PC-9 (cell line): ENCODE results near the gene KRTAP4-11. TPM values are rescaled to one million over a fixed set of nuclear protein-coding genes. Genes with fewer than 3 reads are reported as not detected.
A peak's percentile ranks its signal among the peaks of the same experiment; 100 is the strongest.
"Not testable (repeated sequence)": the region's sequence is repeated elsewhere in the genome, so short reads cannot be mapped to it uniquely, and the experiment has no call there.

Experiments
- BruUV-seq: library from RNA; stranded (reverse); fragments of 400-500 nt; replicated peaks from 2 replicates; lab custom pipeline; 2021; lab: Mats Ljungman, UMichigan
- CTCF ChIA-PET: fragments of 300-600 bp; sonication (Branson Sonifier 250); formaldehyde crosslinking; loops from one replicate; lab custom pipeline; 2022; ENCODE audit warnings: antibody characterized with exemption; lab: Charles Lee
- POLR2A ChIA-PET: fragments of 300-600 bp; sonication (Branson Sonifier 250); formaldehyde crosslinking; loops from one replicate; lab custom pipeline; 2022; ENCODE audit warnings: antibody characterized with exemption; ENCODE audit not compliant: unreplicated experiment; lab: Charles Lee
- DNase-seq, 2 experiments: peaks; one replicate each; pipeline versions ENCODE4 v3.0.0 to v3.0.0-alpha.2; 2015 to 2022; ENCODE audit warnings: mixed read lengths in 1 of 2
- H2AFZ ChIP-seq: fragments of 200-600 bp; sonication (generic); 2 replicates; pipeline ENCODE4 v1.8.1; 2017; ENCODE audit warnings: antibody characterized with exemption
- H3F3A ChIP-seq: fragments of 200-600 bp; sonication (generic); 2 replicates; pipeline ENCODE4 v1.8.1; 2017; ENCODE audit warnings: antibody characterized with exemption, mild to moderate bottlenecking, low read depth; ENCODE audit not compliant: insufficient read depth
- H3K27ac ChIP-seq: fragments of 200-600 bp; sonication (generic); 2 replicates; pipeline ENCODE4 v1.6.1; 2016; ENCODE audit warnings: mixed run types
- H3K27me3 ChIP-seq: fragments of 200-600 bp; sonication (generic); 2 replicates; pipeline ENCODE4 v1.6.1; 2016; ENCODE audit warnings: low read depth, mixed run types; ENCODE audit not compliant: insufficient read depth
- H3K36me3 ChIP-seq: fragments of 200-600 bp; sonication (generic); 2 replicates; pipeline ENCODE4 v1.6.1; 2016; ENCODE audit warnings: low read depth, mixed run types
- H3K4me1 ChIP-seq: fragments of 200-600 bp; sonication (generic); replicated peaks from 2 replicates; pipeline ENCODE4 v1.6.1; 2016; ENCODE audit warnings: mixed run types; ENCODE audit not compliant: insufficient read depth
- H3K4me2 ChIP-seq: fragments of 200-600 bp; sonication (generic); 2 replicates; pipeline ENCODE4 v1.6.1; 2017; ENCODE audit warnings: mixed run types
- H3K4me3 ChIP-seq: fragments of 200-600 bp; sonication (generic); 2 replicates; pipeline ENCODE4 v1.6.1; 2016; ENCODE audit warnings: mixed run types
- H3K79me2 ChIP-seq: fragments of 200-600 bp; sonication (generic); 2 replicates; pipeline ENCODE4 v1.6.1; 2017; ENCODE audit warnings: low read depth, mixed run types
- H3K9me2 ChIP-seq: fragments of 200-600 bp; sonication (generic); 2 replicates; pipeline ENCODE4 v1.8.1; 2017; ENCODE audit warnings: mild to moderate bottlenecking; ENCODE audit not compliant: insufficient read depth
- H3K9me3 ChIP-seq: fragments of 200-600 bp; sonication (generic); 2 replicates; pipeline ENCODE4 v1.8.1; 2016; ENCODE audit warnings: low read depth; ENCODE audit not compliant: insufficient read depth
- H4K20me1 ChIP-seq: fragments of 200-600 bp; sonication (generic); 2 replicates; pipeline ENCODE4 v1.8.1; 2017; ENCODE audit not compliant: insufficient read depth
- EZH2 ChIP-seq: fragments of 200-600 bp; sonication (generic); IDR thresholded peaks from 2 replicates; pipeline ENCODE4 v1.8.0; 2017; ENCODE audit warnings: antibody characterized with exemption, low read depth
- intact Hi-C: fragments of 100-400 bp; cut with micrococcal nuclease; formaldehyde crosslinking; loops from one replicate; pipeline ENCODE4 v1.10.0; 2022; ENCODE audit not compliant: unreplicated experiment
- total RNA-seq: library from RNA; stranded (reverse); gene quantifications from 2 replicates; pipeline ENCODE4 v1.2.3, GENCODE V29; 2021
- TF ChIP-seq, protein P1 (sequence below): fragments of 200-600 bp; sonication (generic); conservative IDR thresholded peaks from 2 replicates; pipeline ENCODE4 v1.6.1; 2017; ENCODE audit warnings: mixed run types, antibody characterized with exemption, mild to moderate bottlenecking, moderate library complexity

The KRTAP4-11 gene
- total RNA-seq, 1 experiment from 2014 or later: not detected

- H3K36me3 ChIP-seq, H4K20me1 ChIP-seq, H3K4me3 ChIP-seq, H3K9me2 ChIP-seq, H3K27me3 ChIP-seq, intact Hi-C loops, POLR2A ChIA-PET, BruUV-seq, CTCF ChIA-PET, H2AFZ ChIP-seq, H3K79me2 ChIP-seq: not testable (repeated sequence)
- peak overlapping the region; percentile 69 for H3K27ac ChIP-seq
- peaks cover 35% of the 10 kb centered on the region for H3K4me1 ChIP-seq
- DNase-seq: peak in 1 of 2 experiments; percentile 75
- peaks cover 13% of the 10 kb centered on the region for H3K9me3 ChIP-seq
- peak overlapping the region; percentile 56 for H3K4me2 ChIP-seq
- peaks cover 13% of the 10 kb centered on the region for H3F3A ChIP-seq
These were observed 34.7 kb downstream of the KRTAP4-11 start for GRCh38 chr17:41083427-41083826.

- peak overlapping the region; percentile 69 for H3K27ac ChIP-seq
- H4K20me1 ChIP-seq: no peaks in the 10 kb centered on the region
- peaks cover 13% of the 10 kb centered on the region for H3F3A ChIP-seq
- TF ChIP-seq, protein P1, sequence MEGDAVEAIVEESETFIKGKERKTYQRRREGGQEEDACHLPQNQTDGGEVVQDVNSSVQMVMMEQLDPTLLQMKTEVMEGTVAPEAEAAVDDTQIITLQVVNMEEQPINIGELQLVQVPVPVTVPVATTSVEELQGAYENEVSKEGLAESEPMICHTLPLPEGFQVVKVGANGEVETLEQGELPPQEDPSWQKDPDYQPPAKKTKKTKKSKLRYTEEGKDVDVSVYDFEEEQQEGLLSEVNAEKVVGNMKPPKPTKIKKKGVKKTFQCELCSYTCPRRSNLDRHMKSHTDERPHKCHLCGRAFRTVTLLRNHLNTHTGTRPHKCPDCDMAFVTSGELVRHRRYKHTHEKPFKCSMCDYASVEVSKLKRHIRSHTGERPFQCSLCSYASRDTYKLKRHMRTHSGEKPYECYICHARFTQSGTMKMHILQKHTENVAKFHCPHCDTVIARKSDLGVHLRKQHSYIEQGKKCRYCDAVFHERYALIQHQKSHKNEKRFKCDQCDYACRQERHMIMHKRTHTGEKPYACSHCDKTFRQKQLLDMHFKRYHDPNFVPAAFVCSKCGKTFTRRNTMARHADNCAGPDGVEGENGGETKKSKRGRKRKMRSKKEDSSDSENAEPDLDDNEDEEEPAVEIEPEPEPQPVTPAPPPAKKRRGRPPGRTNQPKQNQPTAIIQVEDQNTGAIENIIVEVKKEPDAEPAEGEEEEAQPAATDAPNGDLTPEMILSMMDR: no peak
- TF ChIP-seq EZH2: no peak
- peak overlapping the region; percentile 56 for H3K4me2 ChIP-seq
- CTCF ChIA-PET: no interaction called here
- H3K9me2 ChIP-seq: no peaks in the 10 kb centered on the region
- no peak overlapping the region; the same call in 1 of the 2 replicates for H3K4me3 ChIP-seq
- peaks cover 35% of the 10 kb centered on the region for H3K4me1 ChIP-seq
- intact Hi-C loops: no loop called here
- no TSS peak for BruUV-seq
- peaks cover 13% of the 10 kb centered on the region for H3K9me3 ChIP-seq
- H3K79me2 ChIP-seq: no peaks in the 10 kb centered on the region
- peak in 1 of 2 experiments; percentile 49 for DNase-seq
- no peaks in the 10 kb centered on the region for H3K27me3 ChIP-seq
- H3K36me3 ChIP-seq: no peaks in the 10 kb centered on the region
- H2AFZ ChIP-seq: no peak overlapping the region
- POLR2A ChIA-PET: no interaction called here
These were observed 35.5 kb downstream of the KRTAP4-11 start for GRCh38 chr17:41082626-41083025.

- no peak for DNase-seq
- no peak overlapping the region for H3K4me2 ChIP-seq
- H3K79me2 ChIP-seq: no peaks in the 10 kb centered on the region
- H3K27ac ChIP-seq: no peak overlapping the region
- H3K9me3 ChIP-seq: peaks cover 8% of the 10 kb centered on the region; the same call in 1 of the 2 replicates
- no peaks in the 10 kb centered on the region for H3K27me3 ChIP-seq
- intact Hi-C loops: no loop called here
- H3F3A ChIP-seq: no peaks in the 10 kb centered on the region
- H3K9me2 ChIP-seq: no peaks in the 10 kb centered on the region
- ChIA-PET POLR2A (no interaction called here), CTCF (no interaction called here)
- no peak overlapping the region for H2AFZ ChIP-seq
- H3K4me3 ChIP-seq: no peak overlapping the region
- no peak for TF ChIP-seq EZH2
- TF ChIP-seq, protein P1: no peak
- H4K20me1 ChIP-seq: no peaks in the 10 kb centered on the region
- no TSS peak for BruUV-seq
- H3K36me3 ChIP-seq: no peaks in the 10 kb centered on the region
- H3K4me1 ChIP-seq: no peaks in the 10 kb centered on the region
These were observed 41.4 kb downstream of the KRTAP4-11 start for GRCh38 chr17:41076788-41077187.

- H3K4me2 ChIP-seq: no peak overlapping the region
- H3K79me2 ChIP-seq: no peaks in the 10 kb centered on the region
- H3K27ac ChIP-seq: no peak overlapping the region
- H3K4me3 ChIP-seq: no peak overlapping the region
- CTCF ChIA-PET: no interaction called here
- no peak for TF ChIP-seq EZH2
- TF ChIP-seq, protein P1: no peak
- H3K4me1 ChIP-seq: no peaks in the 10 kb centered on the region
- H3K36me3 ChIP-seq: no peaks in the 10 kb centered on the region
- DNase-seq: no peak
- H4K20me1 ChIP-seq: no peaks in the 10 kb centered on the region
- no peaks in the 10 kb centered on the region for H3F3A ChIP-seq
- intact Hi-C loops: no loop called here
- no peak overlapping the region for H2AFZ ChIP-seq
- POLR2A ChIA-PET: no interaction called here
- no peaks in the 10 kb centered on the region for H3K27me3 ChIP-seq
- no peaks in the 10 kb centered on the region for H3K9me2 ChIP-seq
- BruUV-seq: no TSS peak
- peaks cover 3% of the 10 kb centered on the region; the same call in 1 of the 2 replicates for H3K9me3 ChIP-seq
These were observed 44.5 kb downstream of the KRTAP4-11 start for GRCh38 chr17:41073676-41074075.
